ENCODE results near the gene ZBTB3. TPM values are rescaled to one million over a fixed set of nuclear protein-coding genes. Genes with fewer than 3 reads are reported as not detected.

The ZBTB3 gene
- total and polyA plus RNA-seq, 9 of the 15 experiments (the other 6 are each of a cell fraction or from before 2014, with no cell fraction given): 1.9 to 10.0 (median 4.9) TPM

DNA sequence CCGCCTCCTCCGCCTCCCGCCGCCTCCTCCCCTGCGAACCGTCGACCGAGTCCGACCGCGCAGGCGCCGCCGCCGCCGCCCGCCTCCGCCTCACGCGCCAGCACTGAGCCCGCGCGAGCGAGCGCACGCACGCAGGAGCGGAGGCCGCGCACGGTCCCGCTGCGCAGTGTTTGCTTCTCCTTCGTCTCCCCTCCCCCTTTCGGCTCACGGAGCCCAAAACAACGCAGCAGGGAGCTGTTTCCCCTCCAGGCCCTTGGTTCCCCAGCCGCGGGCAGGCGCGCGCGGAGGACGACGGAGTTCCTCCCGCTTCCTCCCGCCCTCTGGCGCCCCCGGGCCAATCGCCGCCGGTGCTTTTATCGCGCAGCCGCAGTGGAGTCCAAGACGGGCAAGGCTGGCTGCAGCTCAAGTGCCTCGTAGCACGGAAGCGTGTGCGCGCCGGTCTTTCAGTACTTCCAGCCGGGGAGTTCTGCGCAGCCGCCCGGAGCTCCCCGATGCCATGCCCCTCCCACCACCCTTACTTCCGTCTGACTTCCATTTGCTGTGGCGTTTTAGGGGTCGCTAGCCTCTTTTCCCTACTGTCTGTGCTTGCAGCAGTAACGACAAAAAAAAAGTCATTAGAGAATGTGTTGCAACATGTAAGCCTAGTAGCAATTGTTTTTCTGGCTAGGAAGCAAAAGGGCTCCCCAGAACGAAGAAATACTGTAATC lies 26.6 kb downstream of the ZBTB3 start, which contains the start of gene HNRNPUL2 (continued):
- TF ChIP-seq, protein P1, sequence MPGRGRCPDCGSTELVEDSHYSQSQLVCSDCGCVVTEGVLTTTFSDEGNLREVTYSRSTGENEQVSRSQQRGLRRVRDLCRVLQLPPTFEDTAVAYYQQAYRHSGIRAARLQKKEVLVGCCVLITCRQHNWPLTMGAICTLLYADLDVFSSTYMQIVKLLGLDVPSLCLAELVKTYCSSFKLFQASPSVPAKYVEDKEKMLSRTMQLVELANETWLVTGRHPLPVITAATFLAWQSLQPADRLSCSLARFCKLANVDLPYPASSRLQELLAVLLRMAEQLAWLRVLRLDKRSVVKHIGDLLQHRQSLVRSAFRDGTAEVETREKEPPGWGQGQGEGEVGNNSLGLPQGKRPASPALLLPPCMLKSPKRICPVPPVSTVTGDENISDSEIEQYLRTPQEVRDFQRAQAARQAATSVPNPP (IDR thresholded peaks at IDR 0.05; ENCODE audit: borderline replicate concordance, insufficient read depth, insufficient read length): no peak
- TF ChIP-seq DACH1 (IDR thresholded peaks at IDR 0.05; ENCODE audit: partially characterized antibody) (no peak), HEY1 (CRISPR knock-in tag; IDR thresholded peaks at IDR 0.05; ENCODE audit: borderline replicate concordance) (0 out of 2 replicates have a peak, but pooled peaks have one; percentile 22), PML (IDR thresholded peaks at IDR 0.05; ENCODE audit: low read length) (peak; percentile 80; the same call in 1 of the 2 replicates), C11orf30 (IDR thresholded peaks at IDR 0.05; ENCODE audit: low read depth) (0 out of 2 replicates have a peak, but pooled peaks have one; percentile 28), XRCC5 (IDR thresholded peaks at IDR 0.05; ENCODE audit: low read depth, low read length) (no peak), U2AF2 (optimal IDR thresholded peaks at IDR 0.05; ENCODE audit: low read depth, low read length) (no peak), POLR2AphosphoS5 (IDR thresholded peaks at IDR 0.05; ENCODE audit: control insufficient read depth, insufficient read depth, low read depth, low read length) (peak; percentile 83; the same call in 1 of the 2 replicates), ZNF644 (tag; IDR thresholded peaks at IDR 0.05; ENCODE audit: low read depth) (no peak), KAT2B (IDR thresholded peaks at IDR 0.05; ENCODE audit: low read depth, low read length) (no peak), SP2 (IDR thresholded peaks at IDR 0.05; ENCODE audit: extremely low read depth, low read depth, low read length, poor library complexity, severe bottlenecking) (no peak), ZBED1 (IDR thresholded peaks at IDR 0.05) (no peak), SMC3 (conservative IDR thresholded peaks at IDR 0.05; ENCODE audit: insufficient read depth, low read depth, low read length) (no peak; the same call in 1 of the 2 replicates), HDAC3 (IDR thresholded peaks at IDR 0.05; ENCODE audit: borderline replicate concordance, partially characterized antibody) (no peak), ZNF507 (tag; conservative IDR thresholded peaks at IDR 0.05) (no peak), SMARCA5 (IDR thresholded peaks at IDR 0.05) (no peak), ETV5 (CRISPR knock-in tag; IDR thresholded peaks at IDR 0.05; ENCODE audit: low read depth) (no peak; the same call in 1 of the 2 replicates), MYC (IDR thresholded peaks at IDR 0.05; ENCODE audit: low read depth, low read length) (peak; percentile 91), MYC (CRISPR knock-in tag; IDR thresholded peaks at IDR 0.05; ENCODE audit: borderline replicate concordance, low read depth) (no peak)
- TF ChIP-seq, protein P2, sequence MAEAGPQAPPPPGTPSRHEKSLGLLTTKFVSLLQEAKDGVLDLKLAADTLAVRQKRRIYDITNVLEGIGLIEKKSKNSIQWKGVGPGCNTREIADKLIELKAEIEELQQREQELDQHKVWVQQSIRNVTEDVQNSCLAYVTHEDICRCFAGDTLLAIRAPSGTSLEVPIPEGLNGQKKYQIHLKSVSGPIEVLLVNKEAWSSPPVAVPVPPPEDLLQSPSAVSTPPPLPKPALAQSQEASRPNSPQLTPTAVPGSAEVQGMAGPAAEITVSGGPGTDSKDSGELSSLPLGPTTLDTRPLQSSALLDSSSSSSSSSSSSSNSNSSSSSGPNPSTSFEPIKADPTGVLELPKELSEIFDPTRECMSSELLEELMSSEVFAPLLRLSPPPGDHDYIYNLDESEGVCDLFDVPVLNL (CRISPR knock-in tag; IDR thresholded peaks at IDR 0.05; ENCODE audit: low read depth): no peak
- TF ChIP-seq, protein P3, sequence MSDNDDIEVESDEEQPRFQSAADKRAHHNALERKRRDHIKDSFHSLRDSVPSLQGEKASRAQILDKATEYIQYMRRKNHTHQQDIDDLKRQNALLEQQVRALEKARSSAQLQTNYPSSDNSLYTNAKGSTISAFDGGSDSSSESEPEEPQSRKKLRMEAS (CRISPR knock-in tag; IDR thresholded peaks at IDR 0.05): peak; percentile 89
- TF ChIP-seq, protein P4, sequence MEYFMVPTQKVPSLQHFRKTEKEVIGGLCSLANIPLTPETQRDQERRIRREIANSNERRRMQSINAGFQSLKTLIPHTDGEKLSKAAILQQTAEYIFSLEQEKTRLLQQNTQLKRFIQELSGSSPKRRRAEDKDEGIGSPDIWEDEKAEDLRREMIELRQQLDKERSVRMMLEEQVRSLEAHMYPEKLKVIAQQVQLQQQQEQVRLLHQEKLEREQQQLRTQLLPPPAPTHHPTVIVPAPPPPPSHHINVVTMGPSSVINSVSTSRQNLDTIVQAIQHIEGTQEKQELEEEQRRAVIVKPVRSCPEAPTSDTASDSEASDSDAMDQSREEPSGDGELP (CRISPR knock-in tag; IDR thresholded peaks at IDR 0.05; ENCODE audit: borderline replicate concordance): peak; percentile 84
- TF ChIP-seq, protein P5, sequence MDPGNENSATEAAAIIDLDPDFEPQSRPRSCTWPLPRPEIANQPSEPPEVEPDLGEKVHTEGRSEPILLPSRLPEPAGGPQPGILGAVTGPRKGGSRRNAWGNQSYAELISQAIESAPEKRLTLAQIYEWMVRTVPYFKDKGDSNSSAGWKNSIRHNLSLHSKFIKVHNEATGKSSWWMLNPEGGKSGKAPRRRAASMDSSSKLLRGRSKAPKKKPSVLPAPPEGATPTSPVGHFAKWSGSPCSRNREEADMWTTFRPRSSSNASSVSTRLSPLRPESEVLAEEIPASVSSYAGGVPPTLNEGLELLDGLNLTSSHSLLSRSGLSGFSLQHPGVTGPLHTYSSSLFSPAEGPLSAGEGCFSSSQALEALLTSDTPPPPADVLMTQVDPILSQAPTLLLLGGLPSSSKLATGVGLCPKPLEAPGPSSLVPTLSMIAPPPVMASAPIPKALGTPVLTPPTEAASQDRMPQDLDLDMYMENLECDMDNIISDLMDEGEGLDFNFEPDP (CRISPR knock-in tag; IDR thresholded peaks at IDR 0.05): no peak

Data from K562 (cell line).